NCI-H526 (cell line): ENCODE results near the gene PSD2.

Experiments used
- DNase-seq, 2 experiments: peaks; one replicate each; lab custom pipeline; 2025; lab: John Stamatoyannopoulos, UW

The PSD2 gene

DNA sequence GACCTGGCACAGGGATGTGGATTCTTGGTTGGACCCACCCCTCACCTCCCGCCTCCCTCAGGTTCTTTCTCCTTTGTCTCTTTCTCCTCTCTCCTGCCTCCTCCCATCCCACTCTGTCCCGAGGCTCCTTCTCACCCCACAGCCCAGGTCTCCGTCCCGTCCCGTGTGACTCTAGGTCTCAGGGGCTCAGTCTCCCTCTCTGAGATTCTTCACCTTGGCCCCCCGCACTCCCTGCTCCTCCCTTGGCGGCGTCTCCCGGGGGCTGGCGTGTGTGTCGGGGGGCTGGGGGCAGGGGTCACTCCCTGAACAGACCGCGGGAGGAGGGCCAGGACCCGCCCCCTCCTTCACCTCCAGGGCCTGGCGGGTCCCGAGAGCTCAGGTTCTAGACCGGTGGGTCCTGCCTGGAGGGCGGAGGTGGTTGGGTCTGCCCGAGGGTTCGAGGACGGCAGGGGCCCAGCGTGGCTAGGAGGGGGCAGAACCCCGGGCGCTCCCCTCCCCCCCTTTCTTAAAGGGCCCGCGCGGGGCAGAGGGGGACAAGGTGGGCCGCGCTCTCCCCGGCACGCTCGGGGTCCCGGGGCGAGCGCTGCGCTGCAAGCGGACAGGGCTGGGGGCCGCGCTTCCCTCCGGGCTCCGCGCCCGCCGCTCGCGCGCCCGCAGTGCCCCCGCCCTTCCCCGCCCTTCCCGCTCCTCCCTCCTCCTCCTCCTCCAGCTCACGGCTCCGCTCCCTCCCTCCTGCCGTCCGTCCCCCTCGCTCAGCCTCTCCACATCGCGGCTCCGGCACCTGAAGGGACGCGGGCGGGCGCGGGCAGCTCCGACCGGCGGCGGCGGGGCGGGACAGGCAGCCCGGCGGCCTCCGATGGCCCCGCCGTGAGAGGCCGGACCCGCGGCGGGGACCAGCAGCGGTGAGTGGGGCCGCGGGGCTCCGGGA is at the start of gene PSD2:
TSS of gene PSD2 (plus strand) at position 735 of the 928 bp plus-strand sequence. CDS start 13,633 bp downstream, outside the sequence.
- DNase-seq = peak; percentile 30 to 83

DNA sequence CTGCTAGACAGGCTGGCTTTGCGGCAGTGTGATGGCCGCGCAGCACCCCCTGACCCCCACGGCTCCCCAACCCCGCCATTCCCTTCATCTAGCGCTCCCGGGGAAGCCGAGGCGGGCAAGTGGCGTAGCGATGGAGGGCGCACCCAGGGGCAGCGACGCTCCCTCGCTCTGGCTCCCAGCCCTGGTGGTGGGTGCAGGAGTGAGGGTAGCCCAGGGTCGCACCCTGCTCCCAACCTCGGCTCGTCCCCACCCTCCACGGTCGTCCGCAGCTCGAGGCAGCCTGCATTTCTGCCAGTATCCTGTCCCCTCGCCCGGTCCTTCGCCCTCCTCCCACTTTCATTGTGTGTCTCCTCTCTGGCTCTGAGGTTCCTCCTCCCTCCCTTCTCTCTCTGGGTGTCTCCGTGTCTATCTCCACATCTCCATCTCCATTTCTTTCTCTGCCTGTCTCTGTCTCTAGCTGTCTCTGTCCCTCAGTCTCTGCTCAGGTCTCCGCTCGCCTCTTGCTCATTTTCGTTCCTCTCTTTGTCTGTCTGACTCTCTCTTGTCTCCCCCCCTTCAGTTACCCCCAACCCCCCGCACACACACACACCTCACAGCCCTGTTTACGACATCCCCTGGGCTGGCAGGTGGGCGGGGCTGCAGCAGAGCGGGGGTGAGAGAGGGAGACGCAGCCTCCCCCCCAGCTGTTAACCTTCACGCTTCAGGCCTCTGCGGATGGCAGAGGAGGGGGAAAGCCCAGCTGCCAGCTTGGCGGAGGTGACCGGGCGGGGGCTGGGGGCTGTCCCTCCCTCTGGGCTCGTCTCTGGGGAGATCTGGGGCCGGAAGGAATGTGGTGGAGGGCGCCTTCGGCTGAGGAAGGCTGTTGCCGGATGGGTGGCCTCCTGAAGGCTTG is 48.7 kb upstream of the PSD2 start:
- peak in 1 of 2 experiments; percentile 71 for DNase-seq

- peak in 1 of 2 experiments; percentile 71 for DNase-seq
Measured at GRCh38 chr5:139747583-139748504, 47.8 kb upstream of the PSD2 start.

- DNase-seq = no peak
Measured at GRCh38 chr5:139748505-139748826, 47.1 kb upstream of the PSD2 start.

DNA sequence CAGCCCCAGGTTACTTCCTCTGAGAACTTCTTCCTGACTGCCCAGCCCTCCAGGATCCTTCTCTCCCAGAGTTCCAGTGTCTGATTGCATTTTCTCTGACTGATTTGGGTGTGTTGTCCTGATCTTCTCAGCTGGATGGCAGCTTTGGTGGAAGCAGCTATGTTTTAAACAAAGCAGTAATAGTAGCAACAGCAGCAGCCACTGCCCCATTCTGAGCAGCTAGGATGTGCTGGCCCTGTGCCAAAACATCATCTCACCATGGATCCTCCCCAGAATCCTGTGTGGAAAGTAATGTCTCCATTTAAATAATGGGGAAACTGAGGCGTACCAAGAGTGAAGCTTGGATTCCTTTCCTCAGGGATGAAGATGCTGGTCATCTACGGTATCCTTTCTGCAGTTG is 46.4 kb upstream of the PSD2 start:
- DNase-seq = peak in 1 of 2 experiments; percentile 30

- no peak for DNase-seq
Measured at GRCh38 chr5:139751236-139751635, 44.4 kb upstream of the PSD2 start.

- peak in 1 of 2 experiments; percentile 33 for DNase-seq
Measured at GRCh38 chr5:139752506-139753473, 42.8 kb upstream of the PSD2 start.

DNA sequence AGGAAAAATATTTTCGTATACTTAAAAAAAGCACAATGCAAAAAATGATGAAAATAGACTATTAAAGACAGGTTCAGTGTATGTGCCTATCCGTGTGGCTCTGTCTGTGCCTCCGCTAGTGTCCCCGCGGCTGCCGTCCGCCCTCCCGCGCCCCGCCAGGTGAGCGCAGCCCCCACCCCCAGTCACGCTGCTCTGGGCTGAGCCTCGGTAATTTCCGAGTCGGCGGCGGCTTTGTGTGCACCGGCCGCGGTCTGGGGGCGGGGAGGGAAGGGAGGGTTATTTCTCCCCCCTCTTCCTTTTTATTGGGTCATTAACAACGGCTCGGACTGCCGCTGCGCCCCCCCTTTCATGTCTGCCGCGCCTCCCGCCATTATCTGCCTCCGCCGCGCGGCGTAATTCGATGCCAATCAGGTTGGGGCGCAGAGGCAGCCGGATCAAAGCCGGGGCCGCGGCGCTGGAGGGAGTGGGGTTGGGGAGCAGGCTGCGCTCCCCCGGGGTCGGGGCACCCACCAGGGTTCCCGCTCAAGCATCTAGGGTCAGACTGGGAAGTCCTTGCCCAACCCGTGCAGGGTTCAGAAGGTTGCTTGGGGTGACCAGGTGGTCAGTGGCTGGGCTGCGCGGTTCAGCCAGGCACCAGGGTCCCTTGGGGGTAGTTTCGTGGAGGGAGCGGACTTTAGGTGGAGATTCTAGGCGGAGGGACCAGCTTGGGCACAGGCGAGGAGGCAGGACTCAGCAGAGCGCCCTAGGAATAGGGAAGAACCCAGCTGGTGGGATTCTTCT is 39.5 kb upstream of the PSD2 start:
- peak in 1 of 2 experiments; percentile 83 for DNase-seq

DNA sequence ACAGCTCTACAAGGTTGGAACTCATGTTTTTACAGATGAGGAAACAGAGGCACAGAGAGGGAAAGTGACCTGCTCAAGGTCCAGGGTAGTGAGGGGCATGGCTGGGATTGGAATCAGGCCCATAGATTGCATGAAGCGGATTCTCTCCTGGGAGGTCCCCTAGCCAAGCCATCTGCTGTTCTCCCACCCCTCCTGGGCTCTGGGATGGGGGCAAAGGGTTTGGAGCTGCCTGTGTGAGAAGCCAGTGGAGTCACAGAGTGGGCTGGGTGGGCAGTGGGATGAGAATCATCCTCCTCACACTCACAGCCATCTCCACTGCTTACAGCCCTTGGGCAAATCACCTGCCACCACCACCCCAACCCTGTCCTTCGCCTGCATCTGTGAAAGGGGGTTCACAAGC is 38.6 kb upstream of the PSD2 start:
- no peak for DNase-seq

DNA sequence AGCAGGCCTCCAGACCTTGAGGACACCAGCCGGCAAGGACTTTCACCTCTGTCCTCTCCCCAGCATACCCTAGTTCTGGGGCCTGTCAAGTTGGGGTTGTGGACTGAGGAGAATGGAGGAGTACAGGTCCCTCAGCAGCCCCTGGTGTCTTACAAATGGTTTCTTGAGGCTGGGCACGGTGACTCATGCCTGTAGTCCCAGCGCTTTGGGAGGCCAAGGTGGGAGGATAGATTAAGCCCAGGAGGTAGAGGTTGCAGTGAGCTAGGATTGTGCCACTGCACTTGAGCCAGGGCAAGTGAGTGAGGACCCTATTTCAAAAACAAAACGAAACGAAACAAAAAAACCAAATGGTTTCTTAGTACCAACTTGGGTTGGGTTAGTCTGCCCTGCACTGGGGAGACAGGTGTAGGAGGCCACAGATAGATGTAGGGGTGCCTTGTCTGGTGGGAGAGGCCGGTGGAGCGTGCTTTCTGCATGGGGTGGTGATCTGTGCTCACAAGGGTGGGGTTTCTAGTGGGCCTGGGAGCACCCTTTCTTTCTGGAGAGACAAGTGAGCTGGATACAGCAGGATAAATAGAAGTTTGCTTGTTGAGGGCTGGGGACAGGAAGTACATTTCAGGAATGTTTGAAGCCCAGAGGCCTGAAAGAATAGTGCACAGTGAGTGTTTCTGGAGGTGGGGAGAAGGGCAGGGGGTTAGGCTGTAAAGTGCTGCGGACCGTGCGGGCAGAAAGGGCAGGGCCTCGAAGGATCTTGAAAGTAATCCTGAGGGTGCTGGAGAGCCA is 37.7 kb upstream of the PSD2 start:
- no peak for DNase-seq

DNA sequence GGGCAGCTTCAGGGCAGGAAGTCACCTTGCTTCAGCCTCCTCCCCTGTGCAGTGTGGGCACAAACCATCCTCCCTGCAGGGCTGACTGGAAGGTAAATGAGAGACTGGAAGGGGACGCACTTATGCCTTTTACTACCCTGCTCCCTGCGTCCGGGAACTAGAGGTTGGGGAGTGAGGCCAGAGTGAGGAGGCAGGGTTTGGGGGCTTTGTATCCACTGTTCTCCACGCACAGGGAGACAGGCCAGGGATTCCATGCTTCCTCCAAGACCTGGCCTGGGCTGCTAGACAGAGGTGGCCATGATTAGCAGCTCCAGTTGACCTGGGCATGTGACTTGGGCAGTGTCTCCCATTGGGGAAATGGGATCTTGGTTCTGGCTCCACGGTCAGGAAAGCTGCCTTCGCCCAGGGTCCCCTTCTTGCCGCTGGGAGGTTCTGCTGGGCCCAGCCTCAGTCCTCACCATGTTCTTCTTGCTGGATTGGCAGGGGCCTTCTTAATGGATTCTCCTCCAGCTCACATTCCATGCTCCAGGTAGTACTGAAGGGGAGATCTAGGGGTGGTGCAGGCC is 37.0 kb upstream of the PSD2 start:
- no peak for DNase-seq

DNA sequence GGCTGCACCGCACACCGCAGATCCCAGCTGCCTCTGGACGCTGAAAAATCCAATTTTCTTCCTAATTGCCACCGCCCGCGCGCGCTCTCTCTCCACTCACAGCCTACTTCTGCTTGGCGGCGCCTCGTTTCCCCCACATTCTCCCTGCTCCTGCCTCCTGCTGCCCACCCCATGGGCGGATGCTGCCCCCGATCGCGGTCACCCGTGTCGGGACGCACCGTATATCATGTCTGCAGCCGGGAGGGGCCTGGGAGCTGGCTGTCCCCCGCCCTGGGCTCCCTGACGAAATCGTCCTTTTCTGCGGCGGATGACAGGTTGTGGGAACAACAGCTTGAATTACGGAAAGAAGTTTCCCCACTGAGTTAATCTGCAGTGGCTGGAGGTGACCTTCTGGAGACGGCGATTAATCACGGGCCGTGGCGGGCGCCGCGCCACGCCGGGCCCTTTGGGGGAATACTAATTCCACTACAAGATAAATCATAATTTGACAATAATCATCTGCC is 36.3 kb upstream of the PSD2 start:
- DNase-seq = no peak

DNA sequence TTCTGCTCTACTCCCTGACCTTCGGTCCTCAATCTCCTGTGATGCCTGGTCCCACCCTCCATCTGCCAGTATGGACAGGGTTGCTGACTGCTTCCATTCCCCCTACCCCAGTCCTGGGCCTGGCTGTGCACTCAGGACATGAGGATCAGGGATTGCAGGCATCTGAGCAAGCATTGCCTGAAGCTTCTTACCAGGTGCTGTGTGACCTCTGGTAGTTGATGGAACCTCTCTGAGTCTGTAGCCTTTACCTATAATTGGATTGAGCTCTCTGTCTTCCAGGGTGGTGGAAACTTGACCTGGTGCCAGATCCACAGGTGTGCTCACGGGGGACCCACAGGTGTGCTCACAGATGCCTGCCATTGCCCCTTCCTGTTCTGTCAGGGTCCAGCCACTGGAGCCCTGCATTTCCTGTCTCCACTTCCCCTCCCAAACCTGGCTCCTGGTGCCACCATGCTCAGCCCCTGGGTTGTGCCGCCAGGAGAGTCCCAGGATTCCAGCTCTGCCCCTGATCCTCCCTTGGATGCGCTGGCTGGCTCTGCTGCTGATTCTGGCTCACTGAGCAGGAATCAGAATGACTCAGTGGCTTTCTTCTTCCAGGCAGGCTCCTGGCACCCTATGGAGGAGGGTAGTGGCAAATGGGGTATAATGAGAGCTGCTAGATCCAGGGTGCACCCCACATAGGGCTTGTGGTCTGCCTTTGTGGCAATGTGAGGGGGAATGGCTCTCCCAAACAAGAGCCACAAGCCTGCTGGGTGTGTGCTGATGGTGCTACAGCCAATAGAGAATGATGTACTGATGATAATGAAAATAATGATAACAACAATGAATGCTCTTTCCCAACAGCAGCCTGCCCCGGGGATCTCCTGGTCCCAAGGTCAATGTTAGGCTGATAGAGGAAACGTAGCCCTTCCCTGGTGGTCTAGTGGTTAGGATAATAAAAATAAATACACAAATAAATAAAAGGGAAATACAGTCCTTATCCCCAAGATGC is 35.2 kb upstream of the PSD2 start:
- no peak for DNase-seq

GRCh38 chr5:139761057-139761450 is 34.6 kb upstream of the PSD2 start:
- DNase-seq = no peak

DNA sequence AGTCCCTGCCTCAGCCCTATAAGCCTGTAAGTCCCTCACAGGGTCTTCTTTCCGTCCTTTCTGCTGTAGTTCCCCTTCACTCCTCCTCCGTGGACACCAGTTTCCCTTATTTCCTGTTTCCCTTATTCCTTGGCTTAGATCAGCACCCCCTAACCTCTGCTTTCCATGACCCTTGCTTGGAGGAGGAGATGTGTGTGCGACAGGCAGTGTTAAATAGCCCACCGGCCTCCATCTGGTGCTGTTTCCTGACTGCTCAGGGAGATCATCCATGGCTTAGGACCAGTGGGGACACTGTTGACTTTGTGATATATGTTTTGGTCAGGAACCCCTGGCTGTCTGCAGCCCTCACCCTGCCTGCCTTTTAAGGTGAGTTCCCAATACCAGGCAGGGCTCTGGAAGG is 34.1 kb upstream of the PSD2 start:
- no peak for DNase-seq

GRCh38 chr5:139762615-139763170 is 32.9 kb upstream of the PSD2 start:
- peak in 1 of 2 experiments; percentile 39 for DNase-seq
